Tibial nerve (tissue), 4 donors: Measurements from ENCODE around the gene ROM1. TPM values are rescaled to one million over a fixed set of nuclear protein-coding genes. Genes with fewer than 3 reads are reported as not detected.
"Not testable (repeated sequence)": the region's sequence is repeated elsewhere in the genome, so short reads cannot be mapped to it uniquely, and the experiment has no call there.

Source experiments
- DNase-seq, 2 donors: peaks; one replicate each; pipeline ENCODE4 v3.0.0-alpha.2; 2019; ENCODE audit warnings: low spot score in 2 of 2
- H3K27ac ChIP-seq, 4 donors: fragments of 200-600 bp; sonication (generic) in 3 of 4; one replicate each; pipeline ENCODE4 v1.5.1; 2017 to 2019; ENCODE audit warnings: mild to moderate bottlenecking in 1 of 4
- H3K27me3 ChIP-seq, 2 donors: fragments of 200-600 bp; sonication (generic) in 1 of 2; one replicate each; pipeline versions ENCODE4 v1.5.1 to v1.6.0; 2017 to 2019
- H3K36me3 ChIP-seq, 3 donors: fragments of 200-600 bp; sonication (generic); one replicate each; pipeline ENCODE4 v1.5.1; 2018 to 2019
- H3K4me1 ChIP-seq, 4 donors: fragments of 200-600 bp; sonication (generic) in 3 of 4; one replicate each; pipeline ENCODE4 v1.5.1; 2017 to 2019
- H3K4me3 ChIP-seq, 4 donors: fragments of 200-600 bp; sonication (generic) in 3 of 4; one replicate each; pipeline ENCODE4 v1.5.1; 2017 to 2019; ENCODE audit warnings: mild to moderate bottlenecking in 1 of 4, moderate library complexity in 1 of 4
- H3K9me3 ChIP-seq, 4 donors: fragments of 200-600 bp; sonication (generic) in 3 of 4; one replicate each; pipeline ENCODE4 v1.5.1; 2017 to 2019
- CTCF ChIP-seq, 5 experiments: fragments of 200-600 bp in 3 of 5; fragments of 450-650 bp in 2 of 5; sonication (generic) in 3 of 5; IDR thresholded peaks; one replicate each; pipeline ENCODE4 v1.5.1; 2016 to 2019; ENCODE audit warnings: antibody characterized with exemption in 5 of 5, mild to moderate bottlenecking in 3 of 5, moderate library complexity in 2 of 5
- EP300 ChIP-seq, 2 donors: sonication (generic); formaldehyde crosslinking; IDR thresholded peaks; one replicate each; pipeline ENCODE4 v1.6.1; 2017; ENCODE audit warnings: antibody characterized with exemption in 2 of 2, mild to moderate bottlenecking in 1 of 2
- POLR2A ChIP-seq, 2 donors: fragments of 450-650 bp; IDR thresholded peaks; one replicate each; pipeline ENCODE4 v1.6.1; 2017; ENCODE audit warnings: antibody characterized with exemption in 2 of 2, mild to moderate bottlenecking in 2 of 2, moderate library complexity in 2 of 2
- WGBS, 2 donors: methylation state at CpG; one replicate each; pipeline ENCODE4 v1.1.5; 2018; 5-methylcytosine and 5-hydroxymethylcytosine counted together
- total RNA-seq, 4 donors: library from RNA; depleted of rRNA; stranded (reverse); fragments of >200 nt; gene quantifications; one replicate each; pipeline ENCODE4 v1.1.0, GENCODE V29; 2016

Gene ROM1
- total RNA-seq, 4 donors from 2014 or later, result 9.3 to 13.8 (median 11.2) TPM

- H3K27me3 ChIP-seq, result no peaks in the 10 kb centered on the region
- H3K27ac ChIP-seq, result no peak overlapping the region
- WGBS, 2 donors, result 90 to 92% methylated on average over 11 of the region's 11 CpGs
- H3K4me3 ChIP-seq, result no peak overlapping the region
- no peak for TF ChIP-seq POLR2A (IDR thresholded peaks at IDR 0.05)
- H3K9me3 ChIP-seq, result no peaks in the 10 kb centered on the region
- peaks cover 0 to 50% (median 28%) of the 10 kb centered on the region in 4 donors for H3K4me1 ChIP-seq
- H3K36me3 ChIP-seq, result peaks cover 0 to 39% (median 4%) of the 10 kb centered on the region in 3 donors
- no peak for DNase-seq
Observed at GRCh38 chr11:62648967-62649364, 35.9 kb downstream of the ROM1 start.

DNA sequence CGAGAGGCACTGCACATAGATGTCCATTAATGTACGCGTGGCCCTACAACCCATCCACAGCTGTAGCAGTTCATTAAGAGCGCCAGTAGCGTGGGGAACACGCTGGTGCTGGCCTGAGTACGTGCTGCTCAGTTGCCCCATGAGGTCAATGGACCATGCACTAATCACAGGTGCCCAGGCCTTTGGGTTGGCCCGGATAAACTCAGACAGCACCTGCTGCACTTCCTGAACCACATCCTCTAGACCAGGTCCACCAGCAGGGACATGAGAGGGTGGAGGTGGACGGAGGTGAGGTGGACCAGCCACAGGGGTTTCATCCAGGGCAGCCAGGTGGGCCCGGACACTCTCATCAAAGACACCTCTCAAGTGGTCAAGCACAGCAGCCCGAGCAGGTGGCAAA is 36.4 kb downstream of the ROM1 start:
- TF ChIP-seq EP300 (IDR thresholded peaks at IDR 0.05) (no peak), CTCF (IDR thresholded peaks at IDR 0.05) (no peak), POLR2A (IDR thresholded peaks at IDR 0.05) (no peak)
- no peak overlapping the region for H3K27ac ChIP-seq
- no peak for DNase-seq

GRCh38 chr11:62650283-62650682 is 37.2 kb downstream of the ROM1 start:
- H3K9me3 ChIP-seq, H3K4me3 ChIP-seq, DNase-seq, H3K27ac ChIP-seq, H3K27me3 ChIP-seq: not testable (repeated sequence)
- peaks cover 0 to 32% (median 4%) of the 10 kb centered on the region in 3 donors for H3K36me3 ChIP-seq
- H3K4me1 ChIP-seq, result peaks cover 0 to 36% (median 22%) of the 10 kb centered on the region in 4 donors
- 94 to 95% methylated on average over 12 of the region's 12 CpGs for WGBS, 2 donors

More for the DNA sequence above, 36.4 kb downstream of the ROM1 start:
- WGBS, 2 donors, result 91 to 92% methylated on average over 9 to 11 of the region's 11 CpGs
- Histone ChIP-seq H3K36me3 (peaks cover 0 to 34% (median 4%) of the 10 kb centered on the region in 3 donors), H3K27me3 (no peaks in the 10 kb centered on the region), H3K4me1 (peaks cover 0 to 44% (median 28%) of the 10 kb centered on the region in 4 donors), H3K9me3 (no peaks in the 10 kb centered on the region), H3K4me3 (no peak overlapping the region)

GRCh38 chr11:62652161-62653006 is 39.3 kb downstream of the ROM1 start:
- TF ChIP-seq CTCF (IDR thresholded peaks at IDR 0.05), result no peak
- no peak for TF ChIP-seq EP300 (IDR thresholded peaks at IDR 0.05)
- no peak for TF ChIP-seq POLR2A (IDR thresholded peaks at IDR 0.05)
- Histone ChIP-seq H3K27ac (peak overlapping the region; percentile 68 to 97 (median 94)), H3K27me3 (no peaks in the 10 kb centered on the region), H3K4me3 (peak overlapping the region; percentile 80 to 91 (median 88)), H3K36me3 (peaks cover 0 to 31% (median 4%) of the 10 kb centered on the region in 3 donors), H3K9me3 (no peaks in the 10 kb centered on the region), H3K4me1 (peaks cover 0 to 23% (median 13%) of the 10 kb centered on the region in 4 donors)
- DNase-seq, result no peak
- WGBS, 2 donors, result 37 to 39% methylated on average over 16 of the region's 16 CpGs

- TF ChIP-seq EP300 (IDR thresholded peaks at IDR 0.05) (no peak), CTCF (IDR thresholded peaks at IDR 0.05) (no peak), POLR2A (IDR thresholded peaks at IDR 0.05) (no peak)
- WGBS, 2 donors, result 86 to 91% methylated on average over 11 of the region's 11 CpGs
- no peak for DNase-seq
- peaks cover 0 to 19% (median 13%) of the 10 kb centered on the region in 4 donors for H3K4me1 ChIP-seq
- no peak overlapping the region for H3K27ac ChIP-seq
- H3K4me3 ChIP-seq, result no peak overlapping the region
- no peaks in the 10 kb centered on the region for H3K27me3 ChIP-seq
- no peaks in the 10 kb centered on the region for H3K9me3 ChIP-seq
- H3K36me3 ChIP-seq, result peaks cover 0 to 12% (median 0%) of the 10 kb centered on the region in 3 donors
Observed at GRCh38 chr11:62654297-62654696, 41.2 kb downstream of the ROM1 start.

DNA sequence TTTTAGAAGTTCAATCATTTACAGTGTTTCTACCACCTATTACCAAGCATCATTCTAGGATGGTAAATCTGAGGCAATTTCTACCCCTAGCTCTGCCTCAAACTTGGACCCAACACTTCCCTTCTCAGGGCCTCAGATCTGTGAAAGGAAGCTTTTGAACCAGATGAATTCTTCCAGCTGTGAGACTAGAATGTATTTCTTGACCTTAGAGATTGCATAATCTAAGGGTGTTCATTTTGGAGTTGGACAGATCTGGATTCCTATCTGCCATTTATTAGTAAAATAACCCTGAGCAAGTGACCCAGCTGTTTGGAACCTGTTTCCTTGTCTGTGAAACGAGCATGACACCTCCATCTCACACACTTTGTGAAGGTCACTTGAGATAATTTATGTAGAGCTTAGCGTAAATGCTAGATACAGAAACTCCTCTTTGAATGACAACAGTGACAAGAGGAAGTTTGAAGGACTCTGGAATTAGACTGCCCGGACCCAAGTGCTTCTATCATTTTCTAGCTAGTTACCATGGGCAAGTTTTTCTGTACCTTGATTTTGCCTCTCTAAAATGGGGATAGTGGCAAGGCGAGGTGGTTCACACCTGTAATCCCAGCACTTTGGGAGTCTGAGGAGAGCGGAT is 43.9 kb downstream of the ROM1 start:
- TF ChIP-seq CTCF (IDR thresholded peaks at IDR 0.05) (no peak), EP300 (IDR thresholded peaks at IDR 0.05) (no peak), POLR2A (IDR thresholded peaks at IDR 0.05) (no peak)
- no peaks in the 10 kb centered on the region for H3K27me3 ChIP-seq
- no peak for DNase-seq

More for the DNA sequence above, 43.9 kb downstream of the ROM1 start:
- H3K4me1 ChIP-seq, result peaks cover 0 to 8% (median 6%) of the 10 kb centered on the region in 4 donors
- no peaks in the 10 kb centered on the region for H3K9me3 ChIP-seq
- H3K4me3 ChIP-seq, result no peak overlapping the region
- peaks cover 0 to 4% (median 0%) of the 10 kb centered on the region in 3 donors for H3K36me3 ChIP-seq
- H3K27ac ChIP-seq, result no peak overlapping the region
- WGBS, 2 donors, result 62 to 66% methylated on average over 5 of the region's 5 CpGs
